Activated T-helper 9 cell treated with anti-CD3 and anti-CD28 coated beads, Interleukin-2, amount 50 U/mL, for 16 hours (primary cell): Measurements from ENCODE around the gene COQ8B.
"Not testable (repeated sequence)": the region's sequence is repeated elsewhere in the genome, so short reads cannot be mapped to it uniquely, and the experiment has no call there.

ENCODE experiments used
- DNase-seq: peaks from one replicate; pipeline ENCODE4 v3.0.0-alpha.2; 2020; ENCODE audit warnings: low read depth

The COQ8B gene

GRCh38 chr19:40716482-40717324 is at the start of gene COQ8B, which contains the start of gene ITPKC:
Gene COQ8B (minus strand): TSS chr19:40716886. CDS start chr19:40714632, 2,254 bp downstream.
Gene ITPKC (plus strand): TSS chr19:40717112. CDS start chr19:40717136, 24 bp downstream.
- peak; percentile 100 for DNase-seq

GRCh38 chr19:40766385-40766784 is 49.7 kb upstream of the COQ8B start:
- DNase-seq = not testable (repeated sequence)

- DNase-seq = no peak
These were observed 47.3 kb upstream of the COQ8B start for GRCh38 chr19:40763963-40764362.

DNA sequence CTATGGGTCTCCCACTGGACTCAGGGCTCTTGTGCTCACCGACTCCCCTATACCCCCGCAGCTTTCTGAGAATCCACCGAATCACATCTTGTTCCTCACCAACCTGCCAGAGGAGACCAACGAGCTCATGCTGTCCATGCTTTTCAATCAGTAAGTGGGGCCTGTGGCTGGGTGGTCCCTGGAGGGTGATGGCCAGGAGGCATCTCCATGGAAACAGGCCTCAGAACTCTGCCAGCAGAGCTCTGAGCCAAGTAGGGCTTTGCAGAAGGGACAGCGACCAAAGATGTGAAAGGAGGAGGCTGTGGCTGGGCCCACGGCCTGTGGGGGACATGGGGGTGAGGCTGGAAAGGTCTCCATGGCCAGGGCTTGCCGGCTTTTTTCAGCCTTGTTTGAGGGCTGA is 46.8 kb upstream of the COQ8B start:
- no peak for DNase-seq

DNA sequence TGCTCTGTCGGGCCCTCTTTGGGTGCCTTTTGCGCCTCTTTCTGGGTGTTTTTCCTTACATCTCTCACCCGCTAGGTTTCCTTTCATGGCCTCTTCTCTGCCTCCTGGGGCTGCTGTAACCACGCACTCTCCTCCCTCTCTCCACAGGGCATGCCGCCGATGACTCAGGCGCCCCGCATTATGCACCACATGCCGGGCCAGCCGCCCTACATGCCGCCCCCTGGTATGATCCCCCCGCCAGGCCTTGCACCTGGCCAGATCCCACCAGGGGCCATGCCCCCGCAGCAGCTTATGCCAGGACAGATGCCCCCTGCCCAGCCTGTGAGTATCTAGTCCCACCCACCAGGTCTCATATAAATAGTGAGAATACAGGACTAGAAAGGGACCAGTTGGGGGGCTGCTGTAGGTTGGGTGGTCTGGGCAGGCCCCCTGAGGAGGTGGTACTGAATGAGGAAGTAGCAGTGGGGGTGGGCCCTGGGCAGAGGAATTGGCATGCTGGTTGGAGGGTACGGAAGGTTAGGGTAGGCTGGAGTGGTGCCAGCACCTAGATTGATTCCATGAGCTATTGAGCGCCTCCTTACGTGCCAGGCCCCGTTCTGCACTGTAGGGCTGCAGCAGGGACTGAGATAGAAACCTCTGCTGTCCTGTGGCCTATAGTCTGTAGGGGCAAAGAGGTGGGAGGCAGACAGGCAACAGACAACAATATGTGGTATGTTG is 46.2 kb upstream of the COQ8B start:
- no peak for DNase-seq

DNA sequence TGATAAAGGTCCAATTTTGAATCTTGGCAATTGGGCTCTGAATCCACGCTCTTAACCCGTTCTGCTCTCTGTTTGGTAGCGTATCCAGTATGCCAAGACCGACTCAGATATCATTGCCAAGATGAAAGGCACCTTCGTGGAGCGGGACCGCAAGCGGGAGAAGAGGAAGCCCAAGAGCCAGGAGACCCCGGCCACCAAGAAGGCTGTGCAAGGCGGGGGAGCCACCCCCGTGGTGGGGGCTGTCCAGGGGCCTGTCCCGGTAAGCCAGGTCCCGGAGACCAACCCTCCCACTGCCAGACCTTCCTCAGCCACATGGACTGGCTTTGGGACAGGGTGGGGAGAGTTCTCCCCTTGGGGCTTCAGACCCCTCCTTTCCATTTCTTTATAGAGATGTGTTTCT is 42.7 kb upstream of the COQ8B start:
- DNase-seq = no peak

DNA sequence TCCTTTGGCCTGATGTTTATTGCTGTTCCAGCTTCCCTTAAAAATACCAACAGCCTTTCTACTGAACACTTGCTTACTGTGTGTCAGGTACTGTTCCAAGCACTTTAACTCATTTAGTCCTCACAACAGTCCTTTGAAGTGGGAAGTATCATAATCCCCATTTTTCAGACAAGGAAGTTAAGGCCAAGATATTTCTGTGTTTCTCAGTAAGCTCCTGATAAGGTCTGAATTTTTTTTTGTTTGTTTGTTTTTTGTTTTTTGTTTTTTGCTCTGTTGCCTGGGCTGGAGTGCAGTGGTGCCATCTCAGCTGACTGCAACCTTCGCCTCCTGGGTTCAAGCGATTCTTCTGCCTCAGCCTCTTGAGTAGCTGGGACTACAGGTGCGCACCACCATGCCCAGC is 41.8 kb upstream of the COQ8B start:
- no peak for DNase-seq

DNA sequence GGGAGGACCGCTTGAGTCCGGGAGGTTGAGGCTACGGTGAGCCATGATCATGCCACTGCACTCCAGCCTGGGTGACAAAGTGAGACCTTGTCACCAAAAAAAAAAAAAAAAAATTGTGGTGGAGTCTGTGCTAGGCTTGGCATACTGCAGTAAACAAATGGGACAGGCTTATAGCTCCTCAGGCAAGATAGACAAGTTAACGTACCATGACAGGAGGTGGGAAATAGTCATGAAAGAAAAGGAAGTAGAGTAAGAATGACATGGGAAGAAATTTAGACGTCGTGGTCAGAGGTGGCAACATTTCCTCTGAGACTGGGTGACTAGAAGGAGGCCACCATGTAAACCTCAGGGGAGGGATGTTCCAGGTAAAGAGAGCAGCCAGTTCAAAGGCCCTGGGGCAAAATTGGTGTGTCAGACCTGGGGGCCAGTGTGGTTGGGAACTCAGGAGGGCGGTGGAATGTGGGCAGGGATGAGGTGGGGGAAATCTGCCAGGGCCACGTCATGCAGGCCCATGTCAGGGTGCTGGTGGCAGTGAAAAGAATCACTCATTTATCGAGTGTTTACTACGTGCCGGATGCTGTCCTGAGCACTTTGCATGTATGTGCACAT is 39.9 kb upstream of the COQ8B start:
- DNase-seq = no peak

DNA sequence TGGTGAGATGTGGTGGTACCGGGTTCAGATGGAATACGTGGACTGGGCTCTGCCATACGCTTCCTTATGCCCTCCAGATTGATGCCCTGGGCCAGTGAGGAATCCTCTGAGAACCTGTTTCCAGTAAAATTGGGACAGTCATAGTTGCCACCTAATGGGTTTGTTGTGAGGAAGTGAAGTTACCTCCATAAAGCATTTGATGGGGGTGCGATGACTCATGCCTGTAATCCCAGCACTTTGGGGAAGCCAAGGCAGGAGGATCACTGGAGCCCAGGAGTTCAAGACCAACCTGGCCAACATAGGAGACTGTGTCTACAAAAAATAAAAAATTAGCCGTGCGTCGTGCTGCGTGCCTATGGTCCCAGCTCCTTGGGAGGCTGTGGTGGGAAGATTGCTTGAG is 39.1 kb upstream of the COQ8B start:
- no peak for DNase-seq

- no peak for DNase-seq
These were observed 38.5 kb upstream of the COQ8B start for GRCh38 chr19:40755248-40755624.

- peak; percentile 47 for DNase-seq
These were observed 38.0 kb upstream of the COQ8B start for GRCh38 chr19:40754611-40755247.

DNA sequence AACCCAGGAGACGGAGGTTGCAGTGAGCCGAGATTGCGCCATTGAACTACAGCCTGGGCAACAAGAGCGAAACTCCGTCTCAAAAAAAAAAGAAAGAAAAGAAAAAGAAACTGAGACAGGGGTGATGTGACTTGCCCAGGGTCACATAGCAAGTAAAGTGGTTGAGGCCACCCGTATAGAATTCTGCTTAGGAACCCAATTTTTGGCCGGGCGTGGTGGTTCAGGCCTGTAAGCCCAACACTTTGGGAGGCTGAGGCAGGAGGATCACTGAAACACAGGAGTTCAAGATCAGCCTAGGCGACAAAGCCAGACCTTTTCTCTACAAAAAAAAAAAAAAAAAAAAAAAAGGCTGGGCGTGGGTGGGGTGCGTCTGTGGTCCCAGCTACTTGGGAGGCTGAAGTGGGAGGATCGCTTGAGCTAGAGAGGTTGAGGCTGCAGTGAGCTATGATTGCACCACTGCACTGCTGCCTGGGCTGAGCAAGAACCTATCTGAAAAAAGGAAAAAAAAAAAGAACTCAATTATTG is 35.6 kb upstream of the COQ8B start:
- no peak for DNase-seq

GRCh38 chr19:40750874-40751537 is 34.3 kb upstream of the COQ8B start, which contains the start of gene SNRPA:
Gene SNRPA (plus strand): TSS chr19:40751203. CDS start chr19:40751409, 206 bp downstream.
- peak; percentile 92 for DNase-seq

DNA sequence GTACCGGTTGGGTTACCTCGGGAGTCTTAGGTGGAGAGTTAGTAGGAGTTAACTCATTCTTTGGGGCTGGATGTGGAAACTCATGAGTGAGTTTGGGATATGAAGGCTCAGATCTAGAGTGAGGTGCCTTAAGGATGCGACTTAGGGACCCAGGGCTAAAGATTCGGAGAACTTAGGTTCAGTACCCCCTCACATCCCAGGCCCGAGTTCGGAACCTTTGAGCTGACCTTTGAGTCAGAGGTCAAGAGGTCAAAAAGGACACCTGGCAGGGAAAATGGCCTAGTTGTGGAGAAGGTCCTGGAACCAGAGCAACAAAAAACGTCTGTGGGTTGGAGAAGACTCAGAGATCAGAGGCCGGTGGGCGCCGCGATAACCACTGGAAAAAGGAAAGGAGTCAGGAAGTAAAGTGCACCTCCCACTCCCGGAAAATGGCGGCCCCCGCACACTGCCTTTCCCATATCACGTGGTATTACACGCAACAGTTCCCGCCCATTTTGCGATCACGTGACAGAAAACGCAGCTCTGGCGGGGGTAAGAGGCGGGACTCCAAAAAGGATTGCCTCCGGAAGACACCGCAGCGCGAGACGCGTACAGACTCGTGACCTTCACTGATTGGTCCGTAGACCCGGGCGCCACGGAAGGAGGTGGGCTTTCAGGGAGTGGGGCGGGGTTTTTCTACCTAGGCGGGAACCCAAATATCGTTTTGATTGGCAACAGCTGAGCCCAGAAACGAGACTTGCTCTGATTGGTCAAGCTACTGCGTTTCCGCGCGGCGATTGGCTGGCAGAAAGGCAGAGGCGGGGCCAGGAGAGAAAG is 33.6 kb upstream of the COQ8B start, which contains the start of gene ACTMAP:
ACTMAP (minus strand) TSS at position 420 of the 816 bp plus-strand sequence. CDS start 674 bp downstream, outside the sequence.
- DNase-seq = peak; percentile 98

GRCh38 chr19:40747536-40747935 is 30.9 kb upstream of the COQ8B start:
- DNase-seq = no peak

- DNase-seq = no peak
These were observed 28.7 kb upstream of the COQ8B start for GRCh38 chr19:40745402-40745780.

DNA sequence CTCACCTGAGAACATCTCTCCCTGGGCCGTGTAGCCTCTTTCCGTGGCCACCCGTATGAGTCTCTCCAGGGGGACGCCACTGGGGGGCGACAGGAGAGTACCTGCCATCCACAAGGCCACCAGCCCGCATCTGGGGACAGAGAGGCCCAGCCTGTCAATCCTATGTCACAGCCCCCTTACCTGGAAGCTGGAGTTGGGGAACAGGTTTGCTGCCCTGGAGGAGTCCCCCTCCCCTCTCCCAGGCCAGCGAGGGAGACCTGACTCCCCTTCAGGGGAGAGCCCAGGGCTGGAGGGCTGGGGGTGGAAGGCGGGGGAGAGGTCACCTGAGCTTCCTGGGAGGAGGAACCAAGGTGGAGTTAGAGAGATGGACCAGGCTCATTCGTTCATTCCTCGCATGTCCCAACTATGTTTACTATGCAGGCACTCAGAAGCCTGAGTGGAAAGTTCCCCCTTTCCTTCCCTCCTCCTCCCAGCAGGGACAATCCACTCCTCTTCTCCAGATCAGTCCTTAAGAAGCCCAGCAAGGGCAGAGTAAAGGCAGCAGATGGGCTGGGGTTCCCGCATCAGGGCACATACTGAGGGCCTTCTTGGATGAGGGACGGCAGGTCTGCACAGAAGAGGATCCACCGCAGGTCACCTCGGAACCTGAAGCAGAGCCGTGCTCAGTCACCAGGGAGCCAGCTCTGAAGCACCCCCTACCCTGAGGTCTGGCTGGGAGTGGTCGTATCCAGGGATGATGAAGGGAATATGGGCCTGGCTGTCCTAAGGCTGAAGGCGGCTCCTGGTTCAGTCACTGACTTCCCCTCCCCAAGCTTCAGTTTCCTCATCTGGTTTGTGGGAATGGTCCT is 28.1 kb upstream of the COQ8B start:
- no peak for DNase-seq

- DNase-seq = no peak
These were observed 27.2 kb upstream of the COQ8B start for GRCh38 chr19:40743926-40744325.

DNA sequence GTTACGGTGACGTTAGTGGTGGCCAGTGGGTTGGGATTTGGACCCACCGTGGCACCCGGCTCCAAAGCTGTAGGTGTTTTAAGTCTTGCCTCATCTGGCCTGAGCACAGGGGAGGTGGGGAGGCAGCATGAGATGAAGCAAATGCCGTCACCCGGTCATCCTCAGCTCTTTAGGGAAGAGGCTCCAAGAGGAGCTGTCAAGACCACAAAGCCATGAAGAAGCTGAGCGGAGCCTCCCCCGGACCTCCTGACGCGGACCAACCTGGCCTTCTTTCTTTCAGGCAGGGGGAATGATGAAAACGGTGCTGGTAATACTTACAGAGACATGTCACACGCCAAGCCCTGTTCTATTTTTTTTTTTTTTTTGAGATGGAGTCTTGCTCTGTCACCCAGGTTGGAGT is 26.2 kb upstream of the COQ8B start:
- no peak for DNase-seq

- no peak for DNase-seq
These were observed 25.8 kb upstream of the COQ8B start for GRCh38 chr19:40742477-40742876.
